Measurements from ENCODE around the gene S100G.

S100G gene

DNA sequence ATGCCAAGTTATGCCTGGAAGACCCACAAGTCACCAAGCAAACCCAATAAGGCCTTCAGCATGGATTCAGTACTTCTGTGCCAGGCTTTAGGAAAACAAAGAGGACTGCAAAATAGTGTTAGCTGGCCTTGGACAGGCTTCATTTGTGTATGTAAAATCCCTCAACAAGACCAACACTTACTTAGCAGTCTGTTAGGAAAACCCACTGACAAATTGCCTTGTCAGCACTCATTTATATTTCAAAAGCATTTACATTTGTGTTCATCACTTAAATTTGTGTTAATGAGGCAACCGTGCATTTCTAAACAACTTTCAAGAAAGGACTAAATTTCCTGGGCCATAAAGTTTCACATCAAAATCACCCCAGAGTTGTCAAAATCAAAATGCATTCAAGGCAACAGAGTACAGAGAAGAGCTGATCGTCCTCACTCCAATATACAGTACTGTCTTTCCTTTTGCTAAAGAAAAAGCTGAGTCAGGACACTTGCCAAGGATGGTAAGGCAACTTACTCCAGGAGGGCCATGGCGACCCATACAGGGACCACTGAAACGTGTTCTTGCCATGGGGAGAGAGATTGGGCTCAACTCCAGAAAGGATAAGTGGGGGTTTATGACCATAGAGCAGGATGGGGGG, 1.6 kb downstream of the S100G start:
- no peak for DNase-seq

DNA sequence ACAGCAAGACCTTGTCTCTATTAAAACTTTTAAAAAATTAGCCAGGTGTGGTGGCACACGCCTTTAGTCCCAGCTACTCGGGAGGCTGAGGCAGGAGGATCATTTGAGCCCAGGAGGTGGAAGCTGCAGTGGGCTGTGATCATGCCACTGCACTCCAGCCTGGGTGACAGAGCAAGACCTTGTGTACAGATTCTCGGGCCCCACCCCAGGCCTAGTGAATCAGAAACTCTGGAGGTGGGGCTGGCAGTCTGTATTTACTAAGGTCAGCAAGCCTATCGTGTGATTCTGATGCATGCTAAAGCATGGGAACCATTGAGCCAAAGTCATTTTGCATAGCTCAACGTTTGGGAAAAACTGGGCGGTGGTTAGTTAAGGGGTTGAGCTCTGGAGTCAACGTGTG, 3.5 kb downstream of the S100G start:
- no peak for DNase-seq

DNA sequence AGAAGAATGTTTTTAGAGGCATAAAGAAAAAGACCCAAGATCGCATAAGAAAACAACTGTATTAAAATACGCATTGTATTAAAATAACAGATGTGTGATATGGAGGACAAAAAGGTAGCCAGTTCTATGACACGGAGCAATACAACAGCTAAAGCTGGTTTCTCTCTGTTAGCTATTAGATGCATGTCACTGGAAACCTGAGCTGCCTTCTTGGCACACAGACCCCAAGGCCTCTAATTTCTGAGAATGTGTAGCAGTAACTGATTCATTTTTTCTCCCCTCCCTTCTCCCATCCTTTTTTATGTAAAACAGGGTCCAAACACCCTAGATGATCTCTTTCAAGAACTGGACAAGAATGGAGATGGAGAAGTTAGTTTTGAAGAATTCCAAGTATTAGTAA, 4.1 kb downstream of the S100G start:
- no peak for DNase-seq

DNA sequence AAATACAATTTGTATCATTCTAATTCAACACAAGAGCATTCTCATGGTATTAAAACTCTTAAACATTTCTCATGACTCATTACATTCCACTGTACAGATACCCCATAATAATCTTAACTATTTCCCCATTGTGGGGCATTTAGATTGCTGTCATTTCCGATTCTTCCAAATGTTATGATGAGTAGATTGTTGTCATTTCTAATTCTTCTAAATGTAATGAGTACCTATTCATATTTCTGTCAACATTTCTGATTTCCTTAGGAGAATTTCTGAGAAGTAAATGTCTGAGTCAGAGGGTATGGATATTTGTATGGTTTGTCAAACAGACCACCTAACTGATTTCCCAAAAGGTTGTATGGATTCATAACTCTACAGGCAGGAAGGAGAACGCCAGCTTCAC, 8.3 kb downstream of the S100G start:
- DNase-seq: no peak

DNA sequence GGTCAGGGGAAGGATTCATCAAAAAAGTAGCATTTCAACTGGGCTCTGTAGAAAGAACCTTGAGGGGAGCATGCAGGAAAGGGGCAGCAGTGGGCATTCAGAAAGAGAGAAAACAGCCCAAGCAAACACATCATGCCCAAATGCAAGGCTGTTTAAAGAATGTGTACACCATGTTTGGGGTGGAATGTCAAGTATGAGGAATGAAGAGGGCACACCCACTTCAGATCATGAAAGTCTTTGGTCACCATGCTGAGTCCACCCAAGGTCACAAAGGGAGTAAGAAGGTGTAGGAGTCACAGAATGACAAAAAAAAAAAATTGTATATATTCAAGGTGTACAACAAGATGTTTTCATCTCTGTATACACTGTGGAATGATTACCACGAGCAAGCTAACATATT, 9.4 kb downstream of the S100G start:
- no peak for DNase-seq

DNA sequence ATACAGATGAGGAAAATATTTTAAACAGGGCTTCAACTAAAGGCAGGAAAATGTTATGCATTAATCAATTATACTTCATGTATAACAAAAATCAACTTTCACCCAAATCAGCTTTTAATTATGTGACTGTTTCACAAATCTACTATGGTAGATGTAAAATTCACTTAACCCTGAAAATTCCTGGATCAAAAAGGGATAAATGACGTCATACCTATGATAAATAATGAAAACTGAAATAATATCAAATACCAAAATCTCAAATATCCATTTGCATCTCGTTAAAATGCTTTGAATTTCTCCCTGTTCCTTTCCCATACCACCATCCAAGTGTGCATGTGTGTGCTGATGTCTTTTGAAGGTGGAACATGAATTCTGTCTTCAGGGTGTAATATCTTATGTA, 11.5 kb downstream of the S100G start:
- no peak for DNase-seq

DNA sequence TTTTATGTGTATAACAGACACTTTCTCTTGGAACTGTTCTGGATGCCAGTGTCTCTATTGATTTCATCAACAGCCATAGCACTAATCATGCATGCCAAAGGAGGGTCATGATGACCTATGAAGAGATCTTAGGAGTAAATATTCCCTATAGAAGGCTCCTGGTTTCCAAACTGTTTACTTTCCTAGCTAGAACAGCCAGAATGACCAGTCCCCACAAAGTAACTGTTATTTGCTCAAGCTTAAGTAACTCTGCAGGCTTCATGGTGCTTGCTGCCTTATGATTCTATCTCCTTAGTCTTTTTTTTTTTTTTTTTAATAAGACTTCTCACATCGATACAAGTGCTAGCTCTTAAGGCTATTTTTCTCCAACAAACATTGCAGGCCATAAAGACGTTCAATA, 12.4 kb downstream of the S100G start:
- DNase-seq: no peak

DNA sequence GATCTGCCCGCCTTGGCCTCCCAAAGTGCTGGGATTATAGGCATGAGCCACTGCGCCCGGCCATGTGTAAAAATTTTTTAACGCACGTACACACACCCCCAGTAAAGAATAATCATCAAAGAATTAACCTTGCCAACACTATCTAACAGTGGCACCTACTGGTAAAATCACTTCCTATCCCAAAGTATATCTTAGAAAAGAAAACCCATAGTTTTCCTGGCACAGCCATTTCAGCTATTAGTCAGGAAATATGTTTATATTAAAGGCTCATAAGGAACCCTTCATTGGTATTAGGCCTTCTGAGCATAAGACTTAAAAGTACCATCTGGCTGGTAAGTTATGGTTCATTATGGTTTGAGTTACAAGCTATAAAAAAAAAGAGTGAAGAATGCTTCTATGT, 14.1 kb downstream of the S100G start:
- peak; percentile 20 to 55 for DNase-seq

DNA sequence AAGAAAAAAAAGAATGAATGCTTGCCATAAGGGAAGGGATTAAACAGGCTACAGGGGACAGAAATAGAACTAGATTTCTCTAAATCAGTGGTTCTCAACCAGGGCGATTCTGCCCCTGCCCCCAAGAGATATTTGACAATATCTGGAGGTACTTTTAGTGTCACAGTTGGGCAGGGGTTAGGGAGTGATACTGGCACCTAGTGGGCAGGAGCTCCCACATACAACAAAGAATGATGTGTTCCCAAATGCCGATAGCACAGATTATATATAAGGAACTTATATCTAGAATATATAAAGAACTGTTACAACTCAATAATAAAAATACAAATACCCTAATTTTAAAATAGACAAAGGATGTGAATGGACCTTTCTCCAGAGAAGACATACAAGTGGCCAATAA, 14.7 kb downstream of the S100G start:
- peak in 1 of 2 experiments; percentile 28 for DNase-seq

DNA sequence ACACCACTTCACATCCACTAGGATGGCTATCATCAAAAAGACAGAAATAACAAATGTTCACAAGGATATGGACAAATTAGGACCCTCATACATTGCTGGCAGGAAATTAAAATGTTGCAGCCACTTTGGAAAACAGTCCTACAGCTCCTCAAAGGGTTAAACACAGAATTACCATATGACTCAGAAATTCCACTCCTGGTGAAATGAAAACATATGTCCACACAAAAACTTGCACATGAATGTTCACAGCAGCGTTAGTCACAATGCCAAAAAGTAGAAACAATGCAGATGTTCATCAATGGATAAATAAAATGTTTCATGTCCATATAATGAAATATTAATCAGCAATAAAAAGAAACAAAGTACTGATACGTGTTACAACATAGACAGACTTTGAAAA, 15.1 kb downstream of the S100G start:
- DNase-seq: no peak

DNA sequence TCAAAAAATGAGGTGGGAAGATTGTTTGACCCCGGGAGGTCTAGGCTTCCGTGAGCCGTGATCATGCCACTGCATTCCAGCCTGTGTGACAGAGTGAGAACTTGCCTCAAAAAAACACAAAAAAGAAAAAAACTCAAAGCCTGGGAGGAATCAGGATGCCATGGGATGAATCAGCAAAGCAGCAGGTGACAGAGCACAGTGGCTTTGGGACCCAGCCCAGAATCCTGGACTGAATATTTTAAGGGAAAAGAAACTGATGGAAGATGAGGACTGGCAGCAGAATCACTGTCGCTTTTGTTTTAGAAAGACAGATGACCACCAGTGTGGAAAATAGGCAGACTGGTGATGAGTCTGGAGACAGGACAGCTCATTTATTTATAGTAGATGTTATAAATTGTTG, 16.6 kb downstream of the S100G start:
- DNase-seq: no peak

DNA sequence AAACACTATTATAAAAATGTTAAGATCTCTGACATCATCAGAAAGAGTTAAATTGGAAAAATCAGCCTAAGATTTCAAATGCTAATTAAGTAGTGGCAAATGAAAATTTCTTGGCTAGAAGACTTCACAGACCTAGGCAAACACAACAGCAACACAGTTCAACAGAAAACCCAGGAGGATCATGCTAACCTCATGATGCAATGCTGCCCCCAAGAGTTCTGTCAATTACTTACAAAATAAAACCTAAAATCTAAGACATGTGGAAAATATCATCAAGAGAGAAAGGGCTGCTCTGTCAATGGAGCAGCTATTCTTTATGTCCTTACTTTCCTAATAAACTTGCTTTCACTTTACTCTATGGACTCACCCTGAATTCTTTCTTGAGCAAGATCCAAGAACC, 21.0 kb downstream of the S100G start:
- DNase-seq: peak; percentile 5 to 58

DNA sequence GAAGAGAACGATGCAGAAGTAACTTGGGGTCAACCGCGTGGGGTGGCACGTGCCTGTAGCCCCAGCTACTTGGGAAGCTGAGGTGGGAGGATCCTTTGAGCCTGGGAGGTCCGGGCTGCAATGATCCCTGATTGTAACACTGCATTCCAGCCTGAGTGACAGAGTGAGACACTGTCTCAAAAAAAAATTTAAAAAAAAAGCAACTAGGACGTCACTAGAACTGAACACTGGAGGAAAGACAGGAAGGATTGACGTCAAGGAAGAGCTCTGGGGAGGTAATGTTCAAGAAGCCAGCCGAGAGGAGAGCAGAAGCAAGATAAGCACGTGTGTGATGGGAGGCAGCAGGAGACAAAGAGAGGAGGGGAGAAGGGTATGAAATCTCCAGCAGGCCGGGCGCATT, 28.7 kb downstream of the S100G start:
- no peak for DNase-seq

DNA sequence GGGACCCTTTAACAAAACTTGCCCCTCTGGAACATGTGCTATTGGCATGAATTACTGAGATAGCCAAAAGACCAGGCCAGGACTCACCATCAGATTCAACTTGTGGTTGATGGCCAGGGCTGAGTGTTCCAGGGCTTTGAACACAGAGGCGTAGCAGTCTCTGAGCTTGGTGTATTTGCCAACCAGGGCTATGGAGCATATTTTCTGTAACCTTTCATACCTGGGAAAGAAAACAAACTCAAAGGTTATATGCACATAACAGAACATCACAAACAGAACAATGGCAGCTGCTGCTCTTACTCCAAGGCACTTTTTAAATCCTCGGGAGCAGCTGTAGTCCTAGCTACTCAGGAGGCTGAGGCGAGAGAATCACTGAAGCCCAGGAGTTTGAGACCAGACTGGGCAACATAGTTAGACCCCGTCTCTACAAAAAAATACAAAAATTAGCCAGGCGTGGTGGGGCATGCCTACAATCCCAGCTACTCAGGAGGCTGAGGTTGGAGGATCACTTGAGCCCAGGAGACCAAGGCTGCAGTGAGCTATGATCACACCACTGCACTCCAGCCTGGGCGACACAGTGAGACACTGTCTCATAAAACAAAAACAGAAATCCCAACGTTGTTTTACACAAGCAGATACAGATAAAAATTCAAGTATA, 33.2 kb downstream of the S100G start:
- no peak for DNase-seq

DNA sequence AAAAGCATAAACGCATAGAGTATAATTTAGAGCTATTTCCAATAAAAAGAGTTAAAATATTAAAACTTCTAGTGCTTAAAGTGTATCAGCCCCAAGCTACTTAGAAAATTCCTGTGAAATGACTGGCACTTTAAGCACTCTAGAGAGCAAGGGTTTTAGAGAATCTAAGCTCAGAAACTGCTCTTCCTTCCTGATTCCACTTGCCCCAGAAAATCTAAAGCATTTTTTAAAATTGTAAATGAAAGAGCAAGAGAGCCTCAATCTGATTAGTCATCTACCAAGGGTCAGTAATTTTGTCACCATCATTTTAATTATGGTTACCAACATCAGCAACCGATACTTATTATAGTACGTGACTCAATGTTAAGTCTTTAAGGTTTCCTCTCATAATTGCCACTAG, 37.6 kb downstream of the S100G start:
- DNase-seq: no peak

DNA sequence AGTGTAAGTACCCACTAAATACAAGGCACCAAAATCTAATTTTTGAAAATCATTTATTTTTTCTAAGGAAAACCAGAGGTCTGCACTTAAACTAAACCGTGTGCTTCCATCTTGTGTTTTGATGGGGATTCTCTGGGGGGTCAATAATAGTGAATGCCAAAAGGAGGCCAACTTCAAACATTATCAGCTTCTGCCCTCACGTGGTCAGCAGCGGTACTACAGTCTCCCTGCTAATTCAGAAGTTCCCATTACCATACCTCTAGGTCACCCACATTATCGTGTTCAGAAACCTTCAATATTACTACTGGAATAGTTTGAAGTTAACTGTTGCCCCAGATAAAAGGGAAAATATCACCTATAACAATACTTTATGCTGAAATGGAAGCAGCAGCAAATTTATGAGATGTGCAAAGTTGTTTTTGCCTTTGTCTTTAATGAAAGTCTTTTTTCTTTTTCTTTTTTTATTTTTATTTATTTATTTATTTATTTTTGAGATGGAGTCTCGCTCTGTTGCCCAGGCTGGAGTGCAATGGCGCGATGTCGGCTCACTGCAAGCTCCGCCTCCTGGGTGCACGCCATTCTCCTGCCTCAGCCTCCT, 45.2 kb downstream of the S100G start:
- DNase-seq: peak; percentile 22 to 67

DNA sequence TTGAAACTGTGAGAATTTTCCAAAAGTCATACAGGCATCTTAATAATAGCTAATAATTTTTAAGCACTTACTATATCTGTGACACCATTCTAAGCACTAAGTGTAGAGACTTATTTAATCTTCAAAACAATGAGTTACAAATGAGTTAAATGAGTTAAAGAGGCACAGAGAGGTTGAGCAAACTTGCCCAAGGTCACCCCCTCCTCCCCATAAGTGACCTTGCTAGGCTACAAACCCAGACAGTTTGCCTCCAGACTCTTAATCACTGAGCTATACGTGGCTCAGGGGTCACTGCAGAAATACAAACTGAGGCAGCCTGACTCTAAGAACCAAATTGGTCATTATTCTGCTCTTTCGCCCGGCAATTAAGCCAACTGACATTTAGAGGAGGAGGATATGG, 47.0 kb downstream of the S100G start:
- no peak for DNase-seq

DNA sequence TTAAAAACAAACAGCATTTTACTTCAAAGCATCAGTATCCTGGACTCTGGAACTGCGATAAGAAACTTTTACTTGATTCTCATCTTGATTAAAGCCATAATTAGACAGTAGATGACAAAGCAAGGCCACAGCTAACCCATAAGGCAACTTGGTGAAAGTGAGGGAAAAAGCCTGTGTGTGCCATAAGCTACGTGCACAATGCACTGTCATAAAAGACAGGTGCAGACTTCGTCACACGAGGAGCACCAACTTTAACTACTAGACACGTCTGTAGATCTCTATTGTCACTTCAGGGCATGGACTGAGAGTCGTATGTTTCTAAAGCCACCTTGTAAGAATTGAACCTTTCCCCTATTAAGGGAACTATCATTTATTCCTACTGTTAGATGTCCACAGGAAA, 49.4 kb downstream of the S100G start:
- no peak for DNase-seq

DNA sequence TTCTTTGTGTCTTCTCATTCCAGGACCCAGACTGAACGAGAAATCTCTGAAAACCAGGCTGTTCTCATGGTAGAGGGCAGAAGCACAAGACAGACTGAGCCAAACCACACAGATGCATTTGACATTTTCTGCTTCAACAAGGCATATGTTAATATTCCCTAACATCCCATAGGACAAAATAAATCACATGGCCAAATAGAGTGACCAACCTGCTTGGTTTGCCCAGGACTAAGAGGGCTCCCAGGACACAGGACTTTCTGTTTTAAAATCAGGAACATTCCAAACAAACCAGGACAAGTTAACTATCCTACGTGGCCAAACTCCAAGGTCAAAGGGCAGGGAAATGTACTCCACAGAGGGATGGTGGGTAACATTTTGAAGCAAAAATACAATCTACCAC, 50.8 kb downstream of the S100G start:
- no peak for DNase-seq

DNA sequence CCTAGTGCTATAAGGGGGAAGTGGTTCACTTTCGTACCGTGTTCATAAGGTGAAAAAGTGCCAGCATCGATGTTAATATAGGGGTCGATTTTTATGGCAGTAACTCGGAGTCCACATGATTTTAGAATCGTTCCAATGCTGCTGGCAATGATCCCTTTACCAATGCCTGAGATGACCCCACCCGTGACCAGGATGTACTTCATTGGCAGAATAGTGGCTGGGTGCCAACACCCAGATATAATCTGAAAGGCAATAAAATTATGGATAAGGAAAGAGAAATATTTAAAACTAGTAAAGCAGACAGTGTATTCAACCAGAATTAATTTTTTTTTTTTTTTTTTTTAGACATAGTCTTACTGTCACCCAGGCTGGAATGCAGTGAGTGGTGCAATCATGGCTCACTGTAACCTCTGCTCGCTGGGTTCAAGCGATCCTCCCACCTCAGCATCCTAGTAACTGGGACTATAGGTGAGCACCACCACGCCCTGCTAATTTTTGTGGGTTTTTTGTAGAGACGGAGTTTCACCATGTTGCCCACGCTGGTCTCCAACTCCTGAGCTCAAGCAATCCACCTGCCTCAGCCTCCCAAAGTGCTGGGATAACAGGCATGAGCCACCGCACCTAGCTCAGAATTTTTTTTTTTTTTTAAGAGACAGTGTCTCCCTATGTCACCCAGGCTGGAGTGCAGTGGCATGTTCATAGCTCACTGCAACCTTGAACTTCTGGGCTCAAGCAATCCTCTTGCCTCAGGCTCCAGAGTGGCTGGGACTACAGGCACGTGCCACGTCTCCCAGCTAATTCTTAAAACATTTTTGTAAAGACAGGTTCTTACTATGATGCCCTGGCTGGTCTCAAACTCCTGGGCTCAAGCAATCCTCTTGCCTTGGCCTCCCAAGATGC, 53.0 kb downstream of the S100G start:
- DNase-seq: no peak
